IMR-90 (cell line): ENCODE data around the gene KRT7. TPM values are rescaled to one million over a fixed set of nuclear protein-coding genes. Genes with fewer than 3 reads are reported as not detected.

Source experiments
- ATAC-seq: fragments of 200-7000 bp; cut with Tn5 transposase; 2 replicates; pipeline ENCODE4 v1.9.1; 2020; ENCODE audit warnings: low read depth, mild to moderate bottlenecking, moderate library complexity
- BruUV-seq: library from RNA; stranded (reverse); fragments of 400-500 nt; replicated peaks from 2 replicates; lab custom pipeline; 2021; lab: Mats Ljungman, UMichigan
- CTCF ChIA-PET: fragments of 300-600 bp; formaldehyde crosslinking; extraction: SDS; loops from one replicate; lab custom pipeline; 2021; ENCODE audit warnings: antibody characterized with exemption; lab: Yijun Ruan, JAX
- POLR2A ChIA-PET: fragments of 300-600 bp; sonication (Branson Sonifier 250); formaldehyde crosslinking; loops from one replicate; lab custom pipeline; 2022; ENCODE audit warnings: antibody characterized with exemption; ENCODE audit not compliant: unreplicated experiment; lab: Charles Lee
- DNase-seq: peaks from one replicate; pipeline ENCODE4 v3.0.0; 2013
- H2AFZ ChIP-seq: replicated peaks from 2 replicates; pipeline ENCODE3; 2013; ENCODE audit warnings: low read length, mild to moderate bottlenecking; ENCODE audit not compliant: poor library complexity
- H2AK5ac ChIP-seq: 2 replicates; pipeline ENCODE4 v1.6.1; 2013; ENCODE audit warnings: low read depth, low read length, inconsistent platforms
- H2AK9ac ChIP-seq: replicated peaks from 2 replicates; pipeline ENCODE3; 2013; ENCODE audit warnings: mild to moderate bottlenecking, low read depth, low read length, moderate library complexity; ENCODE audit not compliant: poor library complexity
- H2BK120ac ChIP-seq: 2 replicates; pipeline ENCODE4 v1.6.1; 2013; ENCODE audit warnings: low read depth, low read length, inconsistent platforms
- H2BK15ac ChIP-seq: 3 replicates; pipeline ENCODE4 v1.6.1; 2013; ENCODE audit warnings: low read depth, low read length, inconsistent platforms
- H2BK20ac ChIP-seq: 2 replicates; pipeline ENCODE4 v1.6.1; 2013; ENCODE audit warnings: low read depth, mild to moderate bottlenecking, inconsistent platforms, low read length, moderate library complexity
- H2BK5ac ChIP-seq: 2 replicates; pipeline ENCODE4 v1.6.1; 2013; ENCODE audit warnings: mild to moderate bottlenecking, low read depth, low read length, inconsistent platforms; ENCODE audit not compliant: poor library complexity, severe bottlenecking
- H3K14ac ChIP-seq: replicated peaks from 2 replicates; pipeline ENCODE4 v1.6.1; 2013; ENCODE audit warnings: low read depth, low read length, inconsistent platforms
- H3K18ac ChIP-seq: 2 replicates; pipeline ENCODE4 v1.6.1; 2013; ENCODE audit warnings: low read depth, low read length, control low read depth
- H3K23ac ChIP-seq: 2 replicates; pipeline ENCODE4 v1.6.1; 2013; ENCODE audit warnings: low read depth, low read length, inconsistent platforms
- H3K27ac ChIP-seq: 2 replicates; pipeline ENCODE4 v1.5.1; 2013; ENCODE audit warnings: mild to moderate bottlenecking, control low read depth, low read length; ENCODE audit not compliant: insufficient read depth
- H3K27me3 ChIP-seq: 2 replicates; pipeline ENCODE4 v1.6.1; 2013; ENCODE audit warnings: low read length; ENCODE audit not compliant: control insufficient read depth, insufficient read depth
- H3K36me3 ChIP-seq: 2 replicates; pipeline ENCODE4 v1.6.1; 2013; ENCODE audit warnings: low read length, mixed read lengths; ENCODE audit not compliant: control insufficient read depth, insufficient read depth
- H3K4ac ChIP-seq: 2 replicates; pipeline ENCODE4 v1.6.1; 2013; ENCODE audit warnings: low read depth, low read length, inconsistent platforms
- H3K4me1 ChIP-seq: 2 replicates; pipeline ENCODE4 v1.6.1; 2013; ENCODE audit warnings: low read length, mixed read lengths; ENCODE audit not compliant: control insufficient read depth, insufficient read depth
- H3K4me2 ChIP-seq: 2 replicates; pipeline ENCODE4 v1.6.1; 2013; ENCODE audit warnings: low read depth, mild to moderate bottlenecking, control low read depth, low read length, moderate library complexity
- H3K4me3 ChIP-seq: 2 replicates; pipeline ENCODE4 v1.5.1; 2013; ENCODE audit warnings: low read depth, mild to moderate bottlenecking, control low read depth, low read length, moderate library complexity; ENCODE audit not compliant: insufficient read depth
- H3K56ac ChIP-seq: 2 replicates; pipeline ENCODE4 v1.6.1; 2013; ENCODE audit warnings: low read length, inconsistent platforms; ENCODE audit not compliant: insufficient read depth; ENCODE audit errors: extremely low read depth
- H3K79me1 ChIP-seq, 2 experiments: 2 replicates each; pipeline ENCODE4 v1.6.1; 2013; ENCODE audit warnings: low read length in 2 of 2, inconsistent platforms in 1 of 2, low read depth in 1 of 2
- H3K9ac ChIP-seq: 2 replicates; pipeline ENCODE4 v1.6.1; 2013; ENCODE audit warnings: low read depth, low read length, control low read depth
- H3K9me1 ChIP-seq: 2 replicates; pipeline ENCODE4 v1.6.1; 2013; ENCODE audit warnings: low read length, inconsistent platforms; ENCODE audit not compliant: insufficient read depth
- H3K9me3 ChIP-seq: 2 replicates; pipeline ENCODE4 v1.6.1; 2013; ENCODE audit warnings: low read length; ENCODE audit not compliant: control insufficient read depth, insufficient read depth
- H4K20me1 ChIP-seq: 2 replicates; pipeline ENCODE4 v1.6.1; 2013; ENCODE audit warnings: low read length, inconsistent platforms; ENCODE audit not compliant: insufficient read depth
- H4K5ac ChIP-seq: 2 replicates; pipeline ENCODE4 v1.6.1; 2013; ENCODE audit warnings: mild to moderate bottlenecking, low read depth, low read length, control low read depth
- H4K8ac ChIP-seq, 2 experiments: 2 replicates each; pipeline ENCODE4 v1.6.1; 2013; ENCODE audit warnings: low read depth in 2 of 2, low read length in 2 of 2, control low read depth in 1 of 2, inconsistent platforms in 1 of 2
- H4K91ac ChIP-seq: 2 replicates; pipeline ENCODE4 v1.6.1; 2013; ENCODE audit warnings: low read depth, low read length, inconsistent platforms; ENCODE audit not compliant: insufficient read depth
- BHLHE40 ChIP-seq: fragments of 150-350 bp; IDR thresholded peaks from 2 replicates; pipeline ENCODE4 v1.6.1; 2016; ENCODE audit warnings: mild to moderate bottlenecking, low read depth, low read length
- CEBPB ChIP-seq: IDR thresholded peaks from 2 replicates; pipeline ENCODE4 v1.6.1; 2012; ENCODE audit warnings: low read depth, low read length, improper control_type of control experiment
- CHD1 ChIP-seq: IDR thresholded peaks from 2 replicates; pipeline ENCODE4 v1.6.1; 2012; ENCODE audit warnings: low read depth, low read length, improper control_type of control experiment
- CTCF ChIP-seq: conservative IDR thresholded peaks from 2 replicates; pipeline ENCODE4 v1.5.1; 2012; ENCODE audit warnings: mild to moderate bottlenecking, low read depth, low read length, improper control_type of control experiment
- ELK1 ChIP-seq: fragments of 150-350 bp; IDR thresholded peaks from 2 replicates; pipeline ENCODE4 v1.6.1; 2016; ENCODE audit warnings: low read depth, mild to moderate bottlenecking, low read length, moderate library complexity, borderline replicate concordance
- FOS ChIP-seq: fragments of 150-350 bp; IDR thresholded peaks from 2 replicates; pipeline ENCODE4 v1.6.1; 2016; ENCODE audit warnings: low read depth, low read length
- MAFK ChIP-seq: IDR thresholded peaks from 2 replicates; pipeline ENCODE4 v1.6.1; 2012; ENCODE audit warnings: low read depth, low read length, improper control_type of control experiment
- MAZ ChIP-seq: IDR thresholded peaks from 2 replicates; pipeline ENCODE4 v1.6.1; 2012; ENCODE audit warnings: low read depth, mild to moderate bottlenecking, low read length, improper control_type of control experiment, moderate library complexity, borderline replicate concordance
- MXI1 ChIP-seq: IDR thresholded peaks from 2 replicates; pipeline ENCODE4 v1.6.1; 2012; ENCODE audit warnings: low read depth, mild to moderate bottlenecking, low read length, moderate library complexity, borderline replicate concordance
- POLR2A ChIP-seq: IDR thresholded peaks from 2 replicates; pipeline ENCODE4 v1.6.1; 2012; ENCODE audit warnings: mild to moderate bottlenecking, low read depth, low read length
- RAD21 ChIP-seq: IDR thresholded peaks from 2 replicates; pipeline ENCODE4 v1.6.1; 2012; ENCODE audit warnings: low read length, improper control_type of control experiment
- RFX5 ChIP-seq: IDR thresholded peaks from 2 replicates; pipeline ENCODE4 v1.8.0; 2012; ENCODE audit warnings: low read depth, mild to moderate bottlenecking, low read length, moderate library complexity
- SMC3 ChIP-seq: fragments of 150-350 bp; IDR thresholded peaks from 2 replicates; pipeline ENCODE4 v1.6.1; 2016; ENCODE audit warnings: low read depth, mild to moderate bottlenecking, antibody characterized with exemption, low read length, moderate library complexity
- USF2 ChIP-seq: fragments of 150-350 bp; IDR thresholded peaks from 2 replicates; pipeline ENCODE4 v1.6.1; 2017; ENCODE audit warnings: mild to moderate bottlenecking, antibody characterized with exemption, low read length, low read depth
- WGBS, 2 experiments: methylation state at CpG; one replicate each; pipeline versions ENCODE4 v1.1.5 to v1.1.7; 2013; ENCODE audit warnings: missing lambda C conversion rate in 2 of 2; ENCODE audit not compliant: insufficient read length in 1 of 2; ENCODE audit errors: extremely low coverage in 2 of 2; 5-methylcytosine and 5-hydroxymethylcytosine counted together
- dilution Hi-C: fragments of 300-500 bp; cut with HindIII; formaldehyde crosslinking; loops from one replicate; pipeline ENCODE4 v1.14.3; 2018; ENCODE audit warnings: low sequenced_read_pairs; ENCODE audit not compliant: unreplicated experiment
- in situ Hi-C: fragments of 300-500 bp; cut with MboI; formaldehyde crosslinking; loops from 3 replicates; pipeline ENCODE4 v1.14.3; 2019; ENCODE audit warnings: low sequenced_read_pairs, inconsistent platforms, mixed read lengths
- intact Hi-C: fragments of 100-400 bp; cut with micrococcal nuclease; formaldehyde crosslinking; loops from 2 replicates; pipeline ENCODE4 v1.10.0; 2022
- polyA plus RNA-seq, 3 experiments: library from polyadenylated mRNA; depleted of rRNA; stranded (reverse); fragments of >200 nt; gene quantifications; 2 replicates each; pipeline ENCODE4 v1.2.3, GENCODE V29; 2012; ENCODE audit warnings: low replicate concordance in 1 of 3
- total RNA-seq: library from RNA; depleted of rRNA; stranded (reverse); fragments of >200 nt; gene quantifications from 2 replicates; pipeline ENCODE4 v1.2.3, GENCODE V29; 2012

Gene KRT7
- total and polyA plus RNA-seq, 2 of the 4 experiments (the other 2 are of a cell fraction) = 0.54 to 1.7 TPM

GRCh38 chr12:52225752-52226151 is 7.3 kb upstream of the KRT7 start:
- peaks cover 0 to 3% of the 10 kb centered on the region in 2 experiments; a peak in 1 of 4 replicates for H3K79me1 ChIP-seq
- peaks cover 18% of the 10 kb centered on the region for H3K4me1 ChIP-seq
- BruUV-seq = no TSS peak
- H3K9ac ChIP-seq = no peak overlapping the region
- in situ Hi-C loops (no loop called here), dilution Hi-C loops (no loop called here), intact Hi-C loops (no loop called here)
- POLR2A ChIA-PET = no interaction called here
- H3K9me1 ChIP-seq = peaks cover 28% of the 10 kb centered on the region
- no peak overlapping the region for H3K27ac ChIP-seq
- H2BK20ac ChIP-seq = 0 out of 2 replicates have a peak overlapping the region, but pooled peaks have one; percentile 3
- no peak overlapping the region for H3K4me2 ChIP-seq
- no peak overlapping the region for H4K8ac ChIP-seq
- H3K56ac ChIP-seq = no peak overlapping the region
- no peak overlapping the region for H2BK15ac ChIP-seq
- no peak for ATAC-seq
- no peak overlapping the region for H3K23ac ChIP-seq
- no peak overlapping the region for H3K14ac ChIP-seq
- peaks cover 2% of the 10 kb centered on the region for H3K9me3 ChIP-seq
- CTCF ChIA-PET = interaction anchor here (0.8 to 1.0 kb wide), 2 partner anchors 11 to 53 kb away, joined by 3 to 5 read pairs; no protein-coding TSS in a partner anchor
- no peak overlapping the region for H2AFZ ChIP-seq
- peak overlapping the region; percentile 25; the same call in 1 of the 2 replicates for H3K4ac ChIP-seq
- no peak overlapping the region for H4K5ac ChIP-seq
- H4K20me1 ChIP-seq = no peaks in the 10 kb centered on the region
- 100% methylated on average over 1 of the region's 4 CpGs; no CpG with 5 or more reads in 1 of the 2 experiments for WGBS, 2 experiments
- H3K36me3 ChIP-seq = no peaks in the 10 kb centered on the region
- H3K18ac ChIP-seq = no peak overlapping the region
- no peak overlapping the region for H2BK5ac ChIP-seq
- no peaks in the 10 kb centered on the region for H3K27me3 ChIP-seq
- no peak overlapping the region for H2AK5ac ChIP-seq
- peak overlapping the region; percentile 2; the same call in 1 of the 2 replicates for H2BK120ac ChIP-seq
- H4K91ac ChIP-seq = no peak overlapping the region
- no peak overlapping the region for H2AK9ac ChIP-seq
- DNase-seq = no peak
- H3K4me3 ChIP-seq = no peak overlapping the region
- TF ChIP-seq RFX5 = no peak
- TF ChIP-seq ELK1 = no peak
- TF ChIP-seq CTCF = no peak
- no peak for TF ChIP-seq CHD1
- no peak for TF ChIP-seq USF2
- TF ChIP-seq POLR2A = no peak
- TF ChIP-seq MAZ = no peak
- TF ChIP-seq FOS = no peak
- TF ChIP-seq CEBPB = no peak
- TF ChIP-seq MAFK = no peak
- TF ChIP-seq SMC3 = no peak
- no peak for TF ChIP-seq MXI1
- TF ChIP-seq BHLHE40 = no peak
- TF ChIP-seq RAD21 = no peak
